OCI-LY7 (cell line): ENCODE results near the gene COL1A2.

Experiments
- CTCF ChIP-seq: fragments of 200-600 bp; sonication (generic); conservative IDR thresholded peaks from 2 replicates; pipeline ENCODE4 v1.5.1; 2014; ENCODE audit warnings: mild to moderate bottlenecking, antibody characterized with exemption, low read length, moderate library complexity, mixed read lengths
- EZH2phosphoT487 ChIP-seq: fragments of 200-600 bp; sonication (generic); IDR thresholded peaks from 2 replicates; pipeline ENCODE4 v1.6.1; 2018; ENCODE audit warnings: low read depth, borderline replicate concordance, mild to moderate bottlenecking, mixed run types, antibody characterized with exemption, low read length, moderate library complexity, mixed read lengths

- no peak for TF ChIP-seq CTCF
- no peak for TF ChIP-seq EZH2phosphoT487
Measured at GRCh38 chr7:94362276-94362675, 32.4 kb upstream of the COL1A2 start.
